Upper lobe of right lung (tissue), 1 donor: ENCODE measurements around the gene SUSD2. TPM values are rescaled to one million over a fixed set of nuclear protein-coding genes. Genes with fewer than 3 reads are reported as not detected.
"Not testable (repeated sequence)": the region's sequence is repeated elsewhere in the genome, so short reads cannot be mapped to it uniquely, and the experiment has no call there.

Experiments used
- ATAC-seq: fragments of 200-7000 bp; cut with Tn5 transposase; one replicate; pipeline ENCODE4 v1.9.1; 2020; ENCODE audit warnings: mild to moderate bottlenecking, moderate library complexity
- DNase-seq: peaks from one replicate; pipeline ENCODE4 v3.0.0-alpha.2; 2020
- H3K27ac ChIP-seq: fragments of 200-600 bp; one replicate; pipeline ENCODE4 v1.8.0; 2022
- H3K27me3 ChIP-seq: fragments of 200-600 bp; one replicate; pipeline ENCODE4 v1.8.0; 2022; ENCODE audit warnings: mild to moderate bottlenecking
- H3K36me3 ChIP-seq: fragments of 200-600 bp; one replicate; pipeline ENCODE4 v1.8.0; 2022
- H3K4me1 ChIP-seq: fragments of 200-600 bp; one replicate; pipeline ENCODE4 v1.8.0; 2022
- H3K4me3 ChIP-seq: fragments of 200-600 bp; one replicate; pipeline ENCODE4 v1.8.0; 2022; ENCODE audit warnings: mild to moderate bottlenecking
- H3K9me3 ChIP-seq: fragments of 200-600 bp; one replicate; pipeline ENCODE4 v1.8.0; 2022
- CTCF ChIP-seq: fragments of 200-600 bp; IDR thresholded peaks from one replicate; pipeline ENCODE4 v1.8.0; 2022; ENCODE audit warnings: antibody characterized with exemption
- intact Hi-C: fragments of 100-400 bp; cut with DNase I; formaldehyde crosslinking; loops from one replicate; pipeline ENCODE4 v1.11.0; 2022
- total RNA-seq: library from RNA; stranded (reverse); fragmentation: NEBNext Ultra II Directional; extraction: Animal tissue kit (Norgen Biotek cat#: 25700); gene quantifications from one replicate; pipeline ENCODE4 v1.2.1, GENCODE V29; 2021
- donor health status: DM: no; HTN: yes; CAD: no; lungs with severe emphysema.

The SUSD2 gene
- total RNA-seq, 1 donor from 2014 or later: 277 TPM

DNA sequence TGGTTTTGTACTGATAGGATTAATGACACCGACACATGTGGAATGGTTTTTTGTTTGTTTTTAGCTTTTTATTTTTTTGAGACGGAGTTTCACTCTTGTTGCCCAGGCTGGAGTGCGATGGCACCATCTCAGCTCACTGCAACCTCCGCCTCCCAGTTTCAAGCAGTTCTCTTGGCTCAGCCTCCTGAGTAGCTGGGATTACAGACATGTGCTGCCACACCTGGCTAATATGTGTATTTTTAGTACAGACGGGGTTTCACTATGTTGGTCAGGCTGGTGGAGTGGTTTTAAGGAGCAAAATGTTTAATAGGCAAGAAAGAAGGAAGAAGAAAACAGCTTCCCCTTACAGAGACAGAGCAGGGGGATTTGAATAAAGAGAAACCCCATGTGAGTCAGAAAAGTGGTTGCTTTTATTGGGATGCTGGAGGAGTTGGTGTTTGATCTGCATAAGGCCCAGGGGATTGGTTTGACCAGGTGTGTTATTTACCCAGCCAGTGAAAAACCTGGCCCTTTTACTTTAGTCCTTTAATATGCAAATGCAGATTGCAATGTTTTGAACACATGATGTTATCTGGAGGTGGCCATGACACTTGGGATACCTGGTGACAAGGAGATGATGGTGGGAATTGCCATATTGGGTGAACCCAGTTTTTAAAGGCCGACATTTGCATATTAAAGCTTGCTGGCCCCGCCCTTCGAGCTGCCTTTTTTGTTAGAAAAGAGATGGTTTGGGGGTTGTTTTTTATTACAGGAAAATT, 24.3 kb downstream of the SUSD2 start:
- H3K9me3 ChIP-seq: no peaks in the 10 kb centered on the region
- ATAC-seq (peak; percentile 26), DNase-seq (no peak)
- H3K4me1 ChIP-seq: peaks cover 38% of the 10 kb centered on the region
- H3K27ac ChIP-seq: peak overlapping the region; percentile 7
- no peaks in the 10 kb centered on the region for H3K27me3 ChIP-seq
- no peaks in the 10 kb centered on the region for H3K36me3 ChIP-seq
- peak; percentile 8 for TF ChIP-seq CTCF
- no peak overlapping the region for H3K4me3 ChIP-seq
- intact Hi-C loops: no loop called here

DNA sequence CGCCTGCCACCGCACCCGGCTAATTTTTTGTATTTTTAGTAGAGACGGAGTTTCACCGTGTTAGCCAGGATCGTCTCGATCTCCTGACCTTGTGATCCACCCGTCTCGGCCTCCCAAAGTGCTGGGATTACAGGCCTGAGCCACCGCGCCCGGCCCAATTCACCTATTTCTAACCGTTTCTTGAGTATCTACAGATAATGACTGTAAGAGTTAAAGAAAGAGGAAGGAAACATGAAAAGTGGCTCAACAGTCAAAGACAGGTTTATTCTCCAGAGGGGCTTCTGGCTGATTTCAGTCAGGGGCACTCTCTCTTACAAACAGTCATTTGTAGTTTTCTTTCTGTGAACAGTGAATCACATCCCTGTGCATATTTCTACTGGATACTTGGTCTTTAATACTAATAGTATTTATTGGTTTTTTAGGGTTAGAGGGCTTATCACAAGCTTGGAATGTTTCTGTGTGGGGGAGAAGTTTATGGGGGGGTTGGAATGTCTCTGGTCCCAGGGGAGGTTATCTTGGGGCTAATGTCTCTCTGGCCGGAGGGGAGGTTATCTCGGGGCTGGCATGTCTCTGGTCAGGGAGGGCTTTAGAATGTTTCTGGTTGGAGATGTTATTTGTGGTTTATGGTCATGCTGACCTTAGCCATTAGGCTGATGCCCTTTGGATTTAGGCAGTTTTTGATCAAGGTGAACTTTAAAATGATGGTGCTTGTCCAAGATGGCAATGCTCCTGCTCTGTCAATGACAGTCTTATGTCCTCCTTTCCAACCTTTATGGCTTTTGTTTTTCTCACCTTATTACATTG, 25.4 kb downstream of the SUSD2 start:
- ATAC-seq, intact Hi-C loops, H3K9me3 ChIP-seq: not testable (repeated sequence)

GRCh38 chr22:24207264-24208011, 26.2 kb downstream of the SUSD2 start:
- Histone ChIP-seq H3K4me1 (peaks cover 38% of the 10 kb centered on the region), H3K9me3 (no peaks in the 10 kb centered on the region), H3K27me3 (no peaks in the 10 kb centered on the region), H3K36me3 (no peaks in the 10 kb centered on the region), H3K27ac (peak overlapping the region; percentile 88), H3K4me3 (no peak overlapping the region)
- no peak for ATAC-seq
- intact Hi-C loops: no loop called here
- no peak for DNase-seq
- TF ChIP-seq CTCF: no peak

More for the DNA sequence above, 25.4 kb downstream of the SUSD2 start:
- H3K36me3 ChIP-seq, H3K4me3 ChIP-seq, DNase-seq, H3K27me3 ChIP-seq: not testable (repeated sequence)
- peak overlapping the region; percentile 88 for H3K27ac ChIP-seq
- peaks cover 38% of the 10 kb centered on the region for H3K4me1 ChIP-seq

- DNase-seq (no peak), ATAC-seq (peak; percentile 95)
- Histone ChIP-seq H3K36me3 (no peaks in the 10 kb centered on the region), H3K4me1 (peaks cover 38% of the 10 kb centered on the region), H3K27ac (peak overlapping the region; percentile 88), H3K9me3 (no peaks in the 10 kb centered on the region), H3K4me3 (no peak overlapping the region), H3K27me3 (no peaks in the 10 kb centered on the region)
- TF ChIP-seq CTCF: no peak
- intact Hi-C loops: no loop called here
Measured at GRCh38 chr22:24208012-24208749, 26.9 kb downstream of the SUSD2 start.

GRCh38 chr22:24209016-24209415, 27.7 kb downstream of the SUSD2 start:
- Histone ChIP-seq H3K4me1 (peaks cover 38% of the 10 kb centered on the region), H3K27me3 (no peaks in the 10 kb centered on the region), H3K36me3 (no peaks in the 10 kb centered on the region), H3K4me3 (no peak overlapping the region), H3K9me3 (no peaks in the 10 kb centered on the region), H3K27ac (peak overlapping the region; percentile 88)
- intact Hi-C loops: no loop called here
- DNase-seq: no peak
- ATAC-seq: no peak
- TF ChIP-seq CTCF: no peak
